Stimulated activated CD4-positive, alpha-beta T cell treated with anti-CD3 and anti-CD28 coated beads, TNF-alpha, amount 100 ng/mL, for 1 hour (primary cell): ENCODE data around the gene CACNA1E.

ENCODE experiments used
- DNase-seq, 3 donors: peaks; one replicate each; pipeline ENCODE4 v3.0.0-alpha.2; 2020; ENCODE audit warnings: low read depth in 3 of 3, low spot score in 1 of 3

Gene CACNA1E

GRCh38 chr1:181765451-181766026 lies 282.2 kb downstream of the CACNA1E start:
- DNase-seq = no peak

GRCh38 chr1:181767001-181767708 lies 283.8 kb downstream of the CACNA1E start:
- DNase-seq = no peak

DNA sequence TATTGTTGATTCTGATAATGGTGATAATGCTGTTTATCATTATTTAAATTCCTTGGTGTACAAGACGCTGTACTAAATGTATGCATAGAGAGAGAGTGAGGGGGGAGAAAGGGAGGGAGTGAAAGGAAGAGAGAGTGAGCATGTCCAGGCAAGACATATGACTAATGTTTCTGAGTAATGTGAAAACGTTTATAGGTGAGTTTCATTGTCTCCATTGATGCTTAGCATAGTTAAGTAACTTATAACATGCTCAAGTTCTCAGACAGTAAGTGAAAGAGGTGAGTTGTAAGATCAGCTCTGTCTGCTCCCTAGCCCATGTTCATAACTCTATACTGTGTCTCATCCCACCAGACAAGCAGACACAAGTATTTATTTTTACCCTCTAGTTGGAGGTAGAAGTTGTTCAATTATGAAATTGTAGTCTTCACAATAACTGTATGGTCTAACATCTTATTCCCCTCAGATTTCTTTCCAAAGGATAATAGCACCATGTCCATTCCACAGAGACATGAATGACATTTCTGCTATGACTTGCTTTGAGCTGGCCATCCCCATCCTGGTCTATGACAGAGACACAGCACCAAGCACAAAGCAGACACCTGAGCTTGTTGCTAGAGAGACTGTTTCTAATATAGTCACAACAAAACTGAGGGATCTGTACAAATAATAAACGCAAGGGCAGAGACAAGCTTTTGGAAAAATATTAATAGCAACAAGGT lies 285.1 kb downstream of the CACNA1E start:
- no peak for DNase-seq

GRCh38 chr1:181768930-181769280 lies 285.6 kb downstream of the CACNA1E start:
- DNase-seq = no peak

DNA sequence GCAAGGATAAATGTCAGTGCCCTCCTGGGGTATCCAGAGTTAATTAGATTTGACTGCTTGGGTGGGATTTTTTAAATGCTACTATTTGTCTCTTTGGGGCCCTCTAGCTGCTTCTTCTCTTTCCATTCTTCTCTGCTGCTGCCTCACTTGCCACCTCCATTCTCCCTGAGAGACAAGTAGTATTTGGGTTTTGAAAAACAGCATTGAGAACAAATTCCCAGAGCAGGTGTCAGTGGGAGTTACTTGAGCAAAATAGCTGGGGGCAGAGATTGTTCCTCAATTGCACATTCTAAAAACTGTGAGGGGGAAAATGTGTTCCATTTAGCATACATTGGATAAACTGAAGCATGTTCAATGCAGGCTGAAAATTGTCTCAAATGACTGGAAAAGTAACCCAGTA lies 286.5 kb downstream of the CACNA1E start:
- DNase-seq = no peak

GRCh38 chr1:181772714-181773113 lies 289.4 kb downstream of the CACNA1E start:
- no peak for DNase-seq

GRCh38 chr1:181776044-181776443 lies 292.7 kb downstream of the CACNA1E start:
- DNase-seq = no peak

DNA sequence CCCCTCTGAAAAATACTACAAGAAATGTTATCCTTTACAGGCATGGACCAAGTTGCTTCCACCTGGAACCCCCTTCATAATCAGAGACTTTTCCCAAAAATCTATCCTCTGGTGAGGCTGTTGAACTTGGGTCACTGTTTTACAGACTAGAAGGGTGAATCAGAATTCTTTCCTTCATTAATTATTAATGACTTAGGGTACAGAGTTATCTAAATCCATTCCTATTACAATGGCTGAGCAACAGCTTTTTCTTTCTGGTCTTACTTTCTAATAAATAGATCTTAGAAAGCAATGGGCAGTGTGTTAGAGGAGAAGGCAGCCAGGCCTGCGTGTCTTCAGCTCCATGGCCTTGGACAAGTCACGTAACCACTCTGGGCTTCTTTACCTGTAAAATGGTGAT lies 294.0 kb downstream of the CACNA1E start:
- DNase-seq = no peak

DNA sequence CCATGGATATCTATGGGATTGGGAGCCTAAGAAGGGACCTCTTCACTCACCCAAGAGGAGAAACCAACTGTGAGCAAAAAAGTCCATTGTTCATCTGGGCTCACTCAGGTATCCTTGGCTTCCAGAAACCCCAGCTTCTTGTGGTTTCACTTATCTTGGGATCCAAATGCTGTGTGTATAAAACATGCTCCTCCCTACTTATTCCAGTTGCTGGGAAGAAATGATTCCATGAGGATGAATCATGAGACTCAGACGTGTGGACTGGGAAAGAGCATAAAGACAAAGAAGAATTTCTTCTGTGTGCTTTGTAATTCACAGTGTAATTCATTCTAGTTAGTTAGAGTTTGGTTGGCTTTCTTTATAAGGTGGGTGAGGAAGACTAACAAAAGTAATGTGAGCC lies 294.5 kb downstream of the CACNA1E start:
- DNase-seq = no peak

DNA sequence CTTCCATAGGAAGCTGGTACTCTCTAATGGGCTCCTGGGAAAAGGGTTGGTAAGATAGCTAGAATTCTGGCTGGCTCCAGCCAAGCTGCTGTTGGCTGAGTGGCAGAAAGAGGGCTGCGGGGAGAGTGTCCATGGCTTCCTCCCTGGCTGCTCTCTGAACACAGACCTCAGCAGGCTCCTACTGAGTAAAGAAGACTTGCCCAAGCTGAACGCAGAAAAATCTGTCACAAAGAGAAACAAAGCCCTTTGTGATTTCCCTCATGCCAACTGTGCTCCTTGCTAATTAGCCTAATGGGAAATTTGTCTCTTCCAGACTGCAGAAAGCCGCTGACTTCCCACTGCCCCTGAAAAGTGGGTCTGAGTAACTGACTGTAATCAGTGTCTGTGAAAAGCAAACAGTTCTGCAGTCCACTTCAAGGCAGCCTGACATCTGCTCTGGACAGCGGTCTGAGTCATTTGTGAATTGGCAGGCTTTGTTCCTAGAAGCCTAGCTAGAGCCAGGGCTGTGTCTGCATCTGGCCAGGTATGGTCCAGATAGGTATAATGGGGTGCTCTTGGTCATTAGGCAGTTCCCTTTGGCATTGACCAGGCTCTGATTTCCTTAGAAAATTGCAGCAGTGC lies 295.4 kb downstream of the CACNA1E start:
- DNase-seq = no peak

DNA sequence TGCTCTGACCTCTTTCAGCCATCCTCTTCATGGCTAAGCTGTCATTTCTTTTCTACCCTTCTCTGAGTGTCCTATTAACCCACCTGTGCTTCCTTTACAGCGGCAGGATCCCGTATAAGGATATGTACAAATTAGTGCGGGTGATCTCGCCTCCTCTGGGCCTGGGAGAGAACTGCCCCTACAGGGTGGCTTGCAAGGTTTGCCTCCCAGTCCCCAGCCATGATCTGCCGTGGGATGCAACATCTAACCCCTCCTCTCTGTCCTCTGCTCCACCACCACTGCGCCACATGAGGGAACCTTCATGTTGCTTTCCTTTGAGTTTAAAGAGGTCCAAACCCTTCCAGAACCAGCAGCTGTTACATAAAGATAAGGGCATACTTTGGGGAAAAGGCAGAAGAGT lies 296.0 kb downstream of the CACNA1E start:
- no peak for DNase-seq

- DNase-seq = no peak
Measured at GRCh38 chr1:181783208-181783607, 299.9 kb downstream of the CACNA1E start.

- no peak for DNase-seq
Measured at GRCh38 chr1:181784039-181784683, 300.8 kb downstream of the CACNA1E start.

- no peak for DNase-seq
Measured at GRCh38 chr1:181789395-181789794, 306.1 kb downstream of the CACNA1E start.

DNA sequence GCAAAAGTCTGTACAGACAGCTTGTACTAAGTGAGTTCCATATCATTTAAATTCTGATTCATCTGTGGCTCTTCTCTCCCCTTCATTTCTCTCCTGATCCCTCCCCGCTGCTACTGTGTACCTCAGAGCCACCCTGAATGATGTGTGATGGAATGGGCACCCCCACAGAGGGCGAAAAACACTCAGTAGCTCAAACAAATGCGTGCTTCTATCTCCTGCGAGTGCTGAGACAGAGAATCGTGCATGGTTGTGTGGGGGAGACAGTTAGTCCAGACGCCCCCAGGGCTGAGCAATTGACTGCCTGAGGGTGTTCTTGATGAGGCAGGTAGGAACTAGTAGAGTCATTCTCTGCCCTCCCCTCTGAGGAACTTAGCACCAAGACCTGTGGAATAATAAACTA lies 308.4 kb downstream of the CACNA1E start:
- DNase-seq = no peak

DNA sequence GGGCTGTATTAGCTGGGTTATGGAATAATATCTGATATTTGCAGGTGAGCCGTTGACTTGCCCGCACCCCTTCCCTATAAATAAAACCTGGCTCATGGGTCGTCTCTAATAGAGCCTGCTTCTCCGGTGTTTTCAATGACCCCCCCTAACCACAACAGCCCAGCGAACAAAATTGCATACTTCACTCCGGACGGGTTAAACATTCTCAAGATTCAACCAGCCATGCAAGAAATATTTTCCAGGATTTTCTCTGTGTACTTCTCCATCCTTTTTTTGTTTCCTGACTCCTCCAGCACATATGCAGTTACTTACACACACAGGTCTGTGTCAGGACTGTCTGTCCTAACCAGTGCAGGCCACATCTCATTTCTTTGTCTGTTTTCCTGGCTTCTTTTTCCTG lies 310.5 kb downstream of the CACNA1E start:
- no peak for DNase-seq

GRCh38 chr1:181794332-181794731 lies 311.0 kb downstream of the CACNA1E start:
- DNase-seq = no peak

- no peak for DNase-seq
Measured at GRCh38 chr1:181798191-181798926, 315.0 kb downstream of the CACNA1E start.

DNA sequence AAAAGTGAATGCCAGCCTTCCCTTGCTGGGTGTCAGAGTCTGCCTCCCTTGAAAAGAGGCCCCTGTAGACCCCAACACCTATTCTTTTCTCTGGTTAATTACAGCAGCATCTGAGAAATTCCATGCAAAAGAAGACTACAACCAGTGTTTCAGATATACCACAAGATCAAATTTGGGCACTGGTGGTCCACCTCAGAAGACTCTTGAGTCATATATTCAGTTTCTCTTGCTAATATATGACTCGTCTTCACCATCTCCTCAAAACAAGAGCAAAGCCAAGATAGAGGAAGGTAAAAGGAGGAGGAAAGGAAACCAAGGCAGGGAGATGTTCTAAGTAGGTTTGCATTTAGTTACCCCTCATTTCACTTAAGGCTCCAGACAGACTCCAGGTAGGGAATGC lies 318.3 kb downstream of the CACNA1E start:
- DNase-seq = no peak

- no peak for DNase-seq
Measured at GRCh38 chr1:181802466-181802865, 319.1 kb downstream of the CACNA1E start.

GRCh38 chr1:181803421-181803820 lies 320.1 kb downstream of the CACNA1E start:
- DNase-seq = no peak
